ENCODE data around the gene EPS15. TPM values are rescaled to one million over a fixed set of nuclear protein-coding genes. Genes with fewer than 3 reads are reported as not detected.

Gene EPS15
- total and polyA plus RNA-seq, 10 of the 15 experiments (the other 5 are each of a cell fraction or from before 2014, with no cell fraction given): 24.7 to 87.8 (median 56.3) TPM

DNA sequence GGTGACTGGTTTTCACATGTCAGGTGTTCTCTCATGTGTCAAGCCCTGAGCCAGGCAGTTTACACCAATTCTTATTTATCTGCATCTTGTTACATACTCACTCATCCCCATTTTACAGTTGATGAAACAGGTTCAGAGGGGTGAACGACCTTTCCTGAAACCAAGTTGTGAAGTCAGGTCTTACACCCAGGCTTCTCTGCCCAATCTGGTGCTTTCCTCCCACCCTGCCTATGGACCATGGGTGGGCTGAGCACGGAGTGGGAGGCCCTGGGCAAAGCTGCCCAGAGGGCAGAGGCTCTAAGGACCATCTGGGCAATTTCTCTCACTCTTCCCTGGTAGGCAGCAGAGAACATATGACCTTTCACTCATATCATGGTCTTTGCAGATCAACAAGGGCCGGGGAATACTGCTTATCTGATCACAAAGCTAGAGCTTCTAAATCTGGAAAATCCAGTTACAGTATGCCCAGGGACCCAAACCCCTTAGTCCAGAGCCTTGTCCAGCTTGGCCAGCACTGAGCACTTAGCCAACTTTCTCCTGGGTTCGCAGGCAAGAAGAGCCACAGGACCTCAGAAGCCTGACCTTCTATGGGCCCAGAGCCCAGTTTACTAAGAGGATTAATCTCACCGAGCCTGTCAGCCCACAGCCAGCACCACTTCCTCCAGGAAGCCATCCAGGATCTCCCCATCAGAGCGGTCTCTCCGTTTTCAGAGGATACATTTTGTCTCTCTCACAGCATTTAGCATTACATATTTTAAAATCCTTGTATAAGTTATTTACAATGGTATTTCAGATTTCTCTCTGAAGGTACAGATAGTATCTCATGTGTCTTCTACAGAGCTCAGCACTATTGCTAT lies 172.8 kb downstream of the EPS15 start:
- Histone ChIP-seq H3K4me3 (no peak overlapping the region), H3K9me3 (replicated peaks; ENCODE audit: control insufficient read depth, insufficient read depth, low read length) (no peaks in the 10 kb centered on the region), H3K79me2 (ENCODE audit: control insufficient read depth, insufficient read depth, low read length) (no peaks in the 10 kb centered on the region), H3K27me3 (replicated peaks in 1 of 2; ENCODE audit: control insufficient read depth in 2 of 2, insufficient read depth in 2 of 2, low read length in 1 of 2) (peaks cover 0 to 5% of the 10 kb centered on the region in 2 experiments; a peak in 3 of 4 replicates), H4K20me1 (ENCODE audit: control insufficient read depth, insufficient read depth) (no peaks in the 10 kb centered on the region), H3K36me3 (ENCODE audit: control insufficient read depth in 2 of 2, insufficient read depth in 2 of 2, low read length in 1 of 2) (no peaks in the 10 kb centered on the region), H3K27ac (ENCODE audit: control insufficient read depth, insufficient read depth) (no peak overlapping the region), H2AFZ (ENCODE audit: control insufficient read depth, low read depth, low read length) (no peak overlapping the region), H3K4me2 (ENCODE audit: control insufficient read depth, insufficient read depth) (no peak overlapping the region), H3K9ac (ENCODE audit: control insufficient read depth, insufficient read depth, low read length) (no peak overlapping the region), H3K4me1 (ENCODE audit: control insufficient read depth, insufficient read depth, low read length) (peaks cover 14% of the 10 kb centered on the region)
- ChIA-PET CTCF (interaction anchor here (1.0 to 1.1 kb wide), 2 partner anchors 11 to 571 kb away, joined by 3 to 5 read pairs; no protein-coding TSS in a partner anchor), SMC1A (ENCODE audit: uncharacterized antibody, unreplicated experiment) (interaction anchor here (0.6 to 1.5 kb wide), 5 partner anchors 10 to 189 kb away, joined by 3 to 4 read pairs (median 3); no protein-coding TSS in a partner anchor), RAD21 (ENCODE audit: unreplicated experiment) (interaction anchor here (1.9 kb wide), 1 partner anchor 189 kb away, joined by 5 read pairs; no protein-coding TSS in a partner anchor), POLR2A (no interaction called here)
- in situ Hi-C loops (cut with MboI) (no loop called here), intact Hi-C loops (cut with micrococcal nuclease; ENCODE audit: unreplicated experiment) (loop anchor here (10.0 kb wide), 1 partner anchor 428 kb away; no protein-coding TSS in a partner anchor)
- DNase-seq (ENCODE audit: low read depth, low spot score): no peak
- ATAC-seq: no peak; the same call in 2 of the 3 replicates
- 71% methylated on average over 7 of the region's 7 CpGs for WGBS (ENCODE audit: insufficient coverage, insufficient replicate concordance, low lambda C conversion rate, missing lambda C conversion rate)
- FAIRE-seq: no peak
- BruUV-seq (replicated peaks): no TSS peak
- TF ChIP-seq ESRRA (IDR thresholded peaks at IDR 0.05; ENCODE audit: low read length): no peak
- no peak for TF ChIP-seq ZNF24 (IDR thresholded peaks at IDR 0.05)
- no peak for TF ChIP-seq STAT3 (IDR thresholded peaks at IDR 0.05; ENCODE audit: low read depth, low read length)
- no peak for TF ChIP-seq HDGF (IDR thresholded peaks at IDR 0.05)
- TF ChIP-seq SPI1 (IDR thresholded peaks at IDR 0.05; ENCODE audit: borderline replicate concordance, insufficient read depth, low read depth, low read length): no peak
- no peak for TF ChIP-seq GATAD2B (conservative IDR thresholded peaks at IDR 0.05; ENCODE audit: low read depth)
- no peak for TF ChIP-seq NBN (IDR thresholded peaks at IDR 0.05)
- TF ChIP-seq ZNF217 (IDR thresholded peaks at IDR 0.05): no peak
- TF ChIP-seq MEF2A (IDR thresholded peaks at IDR 0.05; ENCODE audit: insufficient read depth, low read depth, low read length): no peak
- no peak for TF ChIP-seq NRF1 (conservative IDR thresholded peaks at IDR 0.05; ENCODE audit: low read depth, low read length)
- TF ChIP-seq BCLAF1 (IDR thresholded peaks at IDR 0.05): no peak
- no peak for TF ChIP-seq CHD1 (IDR thresholded peaks at IDR 0.05; ENCODE audit: low read depth, low read length)
- no peak for TF ChIP-seq CREM (IDR thresholded peaks at IDR 0.05; ENCODE audit: low read depth)
- TF ChIP-seq TCF12 (IDR thresholded peaks at IDR 0.05; ENCODE audit: low read depth, low read length): no peak
- no peak for TF ChIP-seq ZBTB11 (CRISPR knock-in tag; IDR thresholded peaks at IDR 0.05)
